Peyer's patch (tissue), 4 donors: ENCODE measurements around the gene MYO1D.

Experiments used
- CTCF ChIP-seq, 6 experiments: fragments of 450-650 bp in 4 of 6; fragments of 200-600 bp in 2 of 6; sonication (generic) in 1 of 6; IDR thresholded peaks; one replicate each; pipeline ENCODE4 v1.5.1; 2017 to 2019; ENCODE audit warnings: antibody characterized with exemption in 6 of 6, mild to moderate bottlenecking in 3 of 6, moderate library complexity in 1 of 6
- POLR2A ChIP-seq, 2 donors: fragments of 450-650 bp; IDR thresholded peaks; one replicate each; pipeline ENCODE4 v1.5.1; 2017; ENCODE audit warnings: antibody characterized with exemption in 2 of 2, mild to moderate bottlenecking in 2 of 2, moderate library complexity in 2 of 2

- TF ChIP-seq CTCF (IDR thresholded peaks at IDR 0.05) = no peak
- TF ChIP-seq POLR2A (IDR thresholded peaks at IDR 0.05) = no peak
These were observed 53.9 kb downstream of the MYO1D start for GRCh38 chr17:32822996-32823395.
